Measurements from ENCODE around the gene TRAF4.
"Not testable (repeated sequence)": the region's sequence is repeated elsewhere in the genome, so short reads cannot be mapped to it uniquely, and the experiment has no call there.

The TRAF4 gene

GRCh38 chr17:28715217-28715616 is 28.6 kb upstream of the TRAF4 start:
- DNase-seq, result no peak

DNA sequence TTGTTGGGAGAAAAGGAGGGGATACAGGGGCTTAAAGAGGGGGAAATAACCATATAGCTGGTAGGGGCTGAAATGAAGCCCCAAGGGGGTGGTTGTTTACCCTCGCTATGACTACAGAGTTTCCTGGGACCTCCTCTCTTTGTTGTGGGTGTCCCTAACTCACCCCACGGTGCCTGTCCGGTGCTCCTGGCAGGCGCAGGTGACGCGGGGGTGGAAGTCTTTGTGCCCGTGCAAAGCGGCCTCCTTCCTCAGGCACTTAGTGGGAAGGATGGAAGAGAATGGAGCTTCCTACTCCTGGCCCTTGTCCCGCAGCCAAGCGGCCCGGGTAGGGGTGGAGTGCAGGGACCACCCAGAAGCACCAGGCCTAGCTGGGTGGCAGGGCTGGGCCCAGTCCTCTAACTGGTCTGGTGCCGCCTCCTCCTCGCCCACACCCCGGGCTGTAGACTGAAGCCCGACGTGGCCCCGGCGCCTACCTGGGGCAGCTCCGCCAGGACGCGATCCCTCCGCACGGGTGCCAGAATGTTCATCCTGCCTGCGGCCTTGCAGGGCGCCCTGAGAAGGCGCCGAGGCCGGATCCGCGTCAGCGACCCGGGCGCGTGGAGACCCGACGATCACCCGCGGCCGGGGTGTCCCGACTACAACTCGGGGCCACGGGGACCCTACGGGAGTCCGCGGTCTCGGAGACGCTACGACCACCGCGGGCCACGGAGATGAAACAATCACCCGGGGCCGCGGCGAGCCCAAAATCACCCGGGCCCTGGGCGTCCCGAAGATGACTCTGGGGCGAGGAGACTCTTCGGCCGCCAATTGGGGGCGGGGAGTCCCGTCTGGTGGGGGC is 26.9 kb upstream of the TRAF4 start:
- DNase-seq, result no peak

- DNase-seq, result no peak
These were observed 26.1 kb upstream of the TRAF4 start, which contains the start of gene RAB34 for GRCh38 chr17:28717578-28718332. Gene RAB34, minus strand, starts transcription at chr17:28717868. Its CDS starts 602 bp downstream, at chr17:28717266.

- DNase-seq, result no peak
These were observed 25.3 kb upstream of the TRAF4 start for GRCh38 chr17:28718333-28719020.

DNA sequence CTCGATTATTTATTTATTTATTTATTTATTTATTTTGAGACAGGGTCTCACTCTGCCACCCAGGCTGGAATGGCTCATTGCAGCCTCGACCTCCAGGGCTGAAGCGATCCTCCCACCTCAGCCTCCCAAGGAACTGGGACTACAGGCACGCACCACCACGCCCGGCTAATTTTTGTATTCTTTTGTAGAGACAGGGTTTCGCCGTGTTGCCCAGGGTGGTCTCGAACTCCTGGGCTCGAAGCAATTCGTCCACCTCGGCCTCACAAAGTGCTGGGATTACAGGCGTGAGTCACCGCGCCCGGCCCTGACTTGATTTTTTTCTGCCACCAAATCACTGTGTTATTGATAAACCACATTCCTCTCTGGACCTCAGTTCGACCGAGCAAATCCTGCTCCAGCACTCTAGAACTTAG is 24.8 kb upstream of the TRAF4 start:
- DNase-seq, result no peak

DNA sequence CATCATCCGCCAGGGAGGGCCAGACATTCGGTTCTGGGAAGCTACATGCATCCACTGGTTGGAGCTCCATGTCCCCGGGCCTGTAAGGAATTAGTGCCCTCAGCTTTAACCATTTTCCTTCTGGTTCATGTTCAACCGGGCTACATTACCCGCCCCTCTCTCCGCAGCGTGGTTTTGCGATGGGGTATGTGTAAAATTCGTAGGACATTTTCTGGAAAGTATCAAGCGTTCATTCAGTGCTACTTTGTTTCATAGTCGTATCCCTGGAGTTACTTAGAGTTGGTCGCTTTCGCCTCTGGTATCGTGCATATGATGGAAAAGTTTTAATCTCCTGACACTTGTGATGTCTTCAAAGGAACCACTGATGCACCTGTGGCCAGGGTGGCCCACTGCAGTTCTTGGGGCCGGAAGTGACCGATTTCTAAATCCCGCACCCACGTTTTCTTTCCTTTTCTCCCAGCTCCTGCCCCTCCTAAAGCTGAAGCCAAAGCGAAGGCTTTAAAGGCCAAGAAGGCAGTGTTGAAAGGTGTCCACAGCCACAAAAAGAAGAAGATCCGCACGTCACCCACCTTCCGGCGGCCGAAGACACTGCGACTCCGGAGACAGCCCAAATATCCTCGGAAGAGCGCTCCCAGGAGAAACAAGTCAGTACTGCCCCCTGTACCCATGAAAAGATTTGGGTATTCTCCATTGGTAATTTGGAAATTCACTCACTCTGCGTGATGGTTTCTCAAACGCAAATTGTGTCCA is 23.4 kb upstream of the TRAF4 start:
- DNase-seq, result no peak

GRCh38 chr17:28720997-28721329 is 22.8 kb upstream of the TRAF4 start:
- DNase-seq, result not testable (repeated sequence)

DNA sequence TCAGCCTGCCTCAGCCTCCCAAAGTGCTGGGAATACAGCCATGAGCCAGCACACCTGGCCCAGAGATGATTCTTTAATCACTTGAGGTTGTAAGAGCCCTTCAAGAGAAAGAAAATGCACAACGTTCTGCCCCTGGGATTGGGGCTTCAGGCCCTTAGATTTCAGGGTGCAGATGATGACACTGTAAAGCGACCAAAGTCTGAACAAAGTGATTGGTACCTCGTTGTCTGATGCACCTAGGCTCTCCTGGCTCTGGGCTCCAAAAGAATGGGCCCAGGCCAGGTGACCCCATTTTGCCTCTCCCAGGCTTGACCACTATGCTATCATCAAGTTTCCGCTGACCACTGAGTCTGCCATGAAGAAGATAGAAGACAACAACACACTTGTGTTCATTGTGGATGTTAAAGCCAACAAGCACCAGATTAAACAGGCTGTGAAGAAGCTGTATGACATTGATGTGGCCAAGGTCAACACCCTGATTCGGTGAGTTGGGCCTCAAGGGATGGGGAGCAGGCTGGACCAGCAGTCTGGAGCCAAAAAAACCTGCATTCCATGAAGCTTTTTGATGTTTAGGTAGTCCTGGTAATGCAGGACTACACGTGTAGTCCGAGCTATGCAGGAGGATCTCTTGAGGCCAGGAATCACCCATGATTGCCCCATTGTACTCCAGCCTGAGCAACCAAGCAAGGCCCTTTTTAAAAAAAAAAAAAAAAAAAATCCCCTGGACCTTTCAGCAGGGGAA is 21.2 kb upstream of the TRAF4 start:
- no peak for DNase-seq

DNA sequence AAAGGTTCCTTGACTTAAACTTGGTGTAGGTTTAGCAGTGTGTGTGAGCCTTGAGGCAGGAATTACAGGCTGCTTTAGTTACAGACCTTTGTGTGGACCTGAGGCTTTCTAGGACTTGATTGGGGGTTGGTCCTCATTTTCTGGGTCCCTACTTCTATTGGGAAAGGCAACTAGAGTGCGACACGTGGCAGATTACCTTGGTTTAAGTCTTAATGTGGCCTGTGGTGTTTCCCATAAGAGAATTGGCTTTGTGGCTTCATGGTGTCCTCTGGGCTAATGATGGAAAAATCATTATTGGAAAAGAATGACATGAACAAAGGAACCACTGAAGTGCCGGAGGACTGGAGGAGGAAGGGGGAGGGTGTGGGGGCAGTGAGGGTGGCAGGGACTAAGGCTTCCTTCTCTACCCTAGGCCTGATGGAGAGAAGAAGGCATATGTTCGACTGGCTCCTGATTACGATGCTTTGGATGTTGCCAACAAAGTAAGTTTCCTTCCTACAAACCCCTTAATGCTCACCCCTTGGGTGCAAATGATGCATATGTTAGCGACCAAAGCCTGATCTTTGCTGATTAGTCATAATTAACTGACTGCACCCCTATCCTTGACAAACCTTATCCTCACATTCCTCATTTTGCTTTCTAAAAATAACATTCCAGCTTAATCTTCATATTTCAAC is 20.5 kb upstream of the TRAF4 start:
- no peak for DNase-seq

DNA sequence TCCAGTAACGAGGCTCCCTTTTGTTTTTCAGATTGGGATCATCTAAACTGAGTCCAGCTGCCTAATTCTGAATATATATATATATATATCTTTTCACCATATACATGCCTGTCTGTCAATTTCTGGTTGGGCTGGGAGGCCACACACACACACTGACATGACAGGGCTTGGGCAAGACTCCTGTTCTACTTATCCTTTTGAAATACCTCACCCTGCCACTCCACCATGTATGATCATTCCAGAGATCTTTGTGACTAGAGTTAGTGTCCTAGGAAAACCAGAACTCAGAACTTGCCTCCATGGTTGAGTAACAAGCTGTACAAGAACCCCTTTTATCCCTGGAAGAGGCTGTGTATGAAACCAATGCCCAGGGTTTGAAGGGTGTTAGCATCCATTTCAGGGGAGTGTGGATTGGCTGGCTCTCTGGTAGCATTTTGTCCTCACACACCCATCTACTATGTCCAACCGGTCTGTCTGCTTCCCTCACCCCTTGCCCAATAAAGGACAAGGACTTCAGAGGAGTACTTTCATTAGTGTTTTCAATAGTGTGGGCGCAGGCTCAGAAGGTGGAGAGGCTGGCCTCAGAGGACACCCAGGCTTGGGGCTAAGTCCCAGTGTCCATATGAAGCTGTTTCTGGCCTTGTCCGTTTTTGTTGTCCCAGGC is 19.8 kb upstream of the TRAF4 start:
- not testable (repeated sequence) for DNase-seq

DNA sequence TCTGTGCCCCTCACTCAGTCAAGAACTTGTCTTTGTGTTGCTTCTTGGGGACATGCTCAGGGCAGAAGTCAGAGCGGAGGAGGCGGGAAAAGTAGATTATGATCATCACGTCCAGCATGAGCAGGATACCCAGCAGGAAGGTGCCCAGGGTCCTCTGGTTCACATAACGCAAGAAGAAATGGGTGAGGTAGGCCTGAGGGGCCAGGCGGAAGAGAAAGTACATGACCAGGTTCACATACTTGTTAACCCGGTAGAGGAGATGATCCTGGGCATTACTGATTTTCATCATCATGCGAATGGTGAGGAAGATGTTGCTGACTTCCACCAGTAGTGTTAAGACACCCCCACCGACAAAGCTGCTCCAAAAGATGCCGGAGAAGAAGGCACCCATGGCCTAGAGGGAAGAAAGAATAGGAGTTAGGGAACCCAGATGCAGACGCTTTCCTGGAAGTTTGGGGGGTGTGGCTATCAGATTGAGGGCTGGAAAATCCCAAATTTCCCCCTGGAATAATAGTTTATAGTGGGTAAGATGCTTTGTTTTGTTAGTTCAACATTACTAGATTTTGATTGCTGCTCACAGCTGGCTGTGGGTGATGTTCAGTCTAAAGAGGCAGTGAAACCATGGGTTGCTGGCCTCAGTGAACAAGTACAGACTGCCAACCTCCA is 19.2 kb upstream of the TRAF4 start:
- DNase-seq, result no peak

DNA sequence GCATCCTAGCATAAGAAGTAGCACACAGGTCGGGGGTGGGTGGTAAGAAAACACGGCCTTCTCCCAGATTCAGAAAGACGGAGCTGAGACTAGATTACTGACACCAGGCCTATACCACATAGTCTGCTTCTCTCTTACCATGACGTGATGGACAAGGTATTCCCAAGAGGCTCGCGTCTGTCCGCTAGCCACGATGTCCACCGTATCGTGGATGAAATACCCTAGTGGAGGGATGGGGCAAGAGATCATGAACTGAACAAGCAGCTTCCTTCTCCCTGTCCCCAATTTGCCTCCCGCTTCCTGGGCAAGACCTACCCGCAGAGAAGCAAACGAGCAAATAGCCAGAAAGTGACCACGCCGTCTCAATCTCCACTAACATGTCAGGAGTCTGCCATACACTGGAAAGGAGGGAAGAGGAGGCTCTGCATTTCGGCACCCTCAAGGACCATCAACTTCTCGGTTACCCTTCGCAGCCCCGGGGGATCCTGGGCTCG is 18.6 kb upstream of the TRAF4 start:
- no peak for DNase-seq

DNA sequence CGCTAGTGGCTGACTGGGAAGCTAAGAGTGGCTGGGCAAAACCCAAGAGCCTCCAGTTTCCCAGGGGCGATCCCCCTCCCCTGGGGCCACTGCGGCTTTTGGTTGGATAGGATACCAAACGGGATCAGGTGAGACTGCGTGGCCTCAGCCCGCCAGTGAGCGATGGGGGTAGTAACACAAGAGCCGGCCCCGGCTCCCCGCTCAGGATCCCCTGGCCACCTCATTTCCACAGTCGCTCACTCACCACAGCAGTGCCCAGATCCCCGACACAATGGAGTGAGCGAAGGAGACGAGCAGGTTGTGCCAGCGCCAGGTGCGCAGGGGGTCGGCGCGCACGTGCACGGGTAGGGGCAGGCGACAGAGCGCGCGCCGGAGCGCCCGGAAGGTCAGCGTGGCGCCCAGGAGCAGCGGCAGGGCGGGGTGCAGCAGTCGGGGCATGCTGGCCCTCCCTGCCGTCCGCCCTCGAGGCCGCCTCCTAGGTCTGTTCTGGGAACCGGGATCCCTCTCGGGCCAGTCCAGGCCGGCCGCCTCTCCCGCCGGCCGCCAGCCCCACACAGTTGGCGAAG is 18.1 kb upstream of the TRAF4 start:
- no peak for DNase-seq

GRCh38 chr17:28726226-28726626 is 17.6 kb upstream of the TRAF4 start, which contains the start of gene TLCD1:
Gene TLCD1, minus strand, starts transcription at chr17:28726233. Its CDS starts 136 bp downstream, at chr17:28726097.
- DNase-seq, result peak; percentile 61

GRCh38 chr17:28726627-28727491 is 17.0 kb upstream of the TRAF4 start:
- DNase-seq, result peak; percentile 90

- DNase-seq, result peak; percentile 98
These were observed 15.2 kb upstream of the TRAF4 start, which contains the start of gene NEK8 for GRCh38 chr17:28728364-28729200. Gene NEK8, plus strand, starts transcription at chr17:28728788. Its CDS starts 26 bp downstream, at chr17:28728814.

DNA sequence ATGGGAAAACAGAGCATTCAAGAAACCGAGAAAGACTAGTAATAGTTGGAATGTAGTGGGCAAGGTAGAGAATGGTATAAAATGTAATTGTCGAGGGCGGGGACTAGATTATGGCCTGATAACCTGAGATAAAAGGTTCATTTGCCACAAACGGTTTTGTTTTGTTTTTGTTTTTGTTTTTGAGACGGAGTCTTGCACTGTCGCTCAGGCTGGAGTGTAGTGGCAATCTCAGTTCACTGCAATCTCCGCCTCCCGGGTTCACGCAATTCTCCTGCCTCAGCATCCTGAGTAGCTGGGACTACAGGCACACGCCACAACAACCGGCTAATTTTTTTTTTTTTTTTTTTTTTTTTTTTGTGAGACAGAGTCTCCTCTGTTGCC is 13.9 kb upstream of the TRAF4 start:
- no peak for DNase-seq

DNA sequence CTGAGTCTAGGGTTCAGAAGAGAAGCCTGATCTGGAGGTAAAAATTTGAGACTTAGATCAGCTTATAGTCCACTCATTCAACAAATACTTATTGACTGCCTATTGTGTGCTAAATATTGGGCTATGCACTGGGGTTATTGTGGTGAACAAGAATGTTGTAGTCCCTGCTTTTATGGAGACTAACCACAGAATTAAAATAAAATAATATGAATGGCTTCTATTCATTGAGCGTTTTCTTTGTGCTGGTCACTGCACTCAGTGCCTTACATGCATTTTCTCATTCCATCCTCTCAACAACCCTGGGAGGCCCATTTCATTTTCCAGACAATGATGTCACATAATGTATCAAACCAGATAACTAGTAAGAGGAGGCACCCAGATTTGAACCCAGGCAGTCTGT is 10.5 kb upstream of the TRAF4 start:
- no peak for DNase-seq
